MG63 (cell line): Measurements from ENCODE around the gene GRIP1. TPM values are rescaled to one million over a fixed set of nuclear protein-coding genes. Genes with fewer than 3 reads are reported as not detected.

ENCODE experiments used
- DNase-seq: peaks from one replicate; pipeline ENCODE4 v3.0.0-alpha.2; 2020
- H3K27me3 ChIP-seq: fragments of 250-450 bp; sonication (Bioruptor Pico); 2 replicates; pipeline ENCODE4 v1.5.1; 2020; ENCODE audit warnings: mild to moderate bottlenecking, moderate library complexity
- H3K36me3 ChIP-seq: fragments of 250-450 bp; sonication (Bioruptor Pico); 2 replicates; pipeline ENCODE4 v1.5.1; 2020; ENCODE audit warnings: mild to moderate bottlenecking, moderate library complexity
- H3K4me3 ChIP-seq: fragments of 250-450 bp; sonication (Bioruptor Pico); 2 replicates; pipeline ENCODE4 v1.5.1; 2020; ENCODE audit warnings: mild to moderate bottlenecking, moderate library complexity
- H3K9me3 ChIP-seq: fragments of 250-450 bp; sonication (Bioruptor Pico); 2 replicates; pipeline ENCODE4 v1.5.1; 2020; ENCODE audit warnings: mild to moderate bottlenecking, moderate library complexity
- total RNA-seq: library from RNA; depleted of rRNA; stranded (reverse); fragments of >200 nt; shearing (Covaris generic); gene quantifications from 2 replicates; pipeline ENCODE4 v1.2.3, GENCODE V29; 2014; ENCODE audit warnings: low replicate concordance

GRIP1 gene
- total RNA-seq, 1 experiment from 2014 or later = not detected

- H3K36me3 ChIP-seq = no peaks in the 10 kb centered on the region
- no peak overlapping the region for H3K4me3 ChIP-seq
- no peak for DNase-seq
- H3K9me3 ChIP-seq = no peaks in the 10 kb centered on the region
- no peaks in the 10 kb centered on the region for H3K27me3 ChIP-seq
These were observed 84.2 kb downstream of the GRIP1 start for GRCh38 chr12:66594688-66595087.

- Histone ChIP-seq H3K27me3 (no peaks in the 10 kb centered on the region), H3K36me3 (no peaks in the 10 kb centered on the region), H3K4me3 (no peak overlapping the region), H3K9me3 (no peaks in the 10 kb centered on the region)
- DNase-seq = no peak
These were observed 88.4 kb downstream of the GRIP1 start for GRCh38 chr12:66590275-66590985.

DNA sequence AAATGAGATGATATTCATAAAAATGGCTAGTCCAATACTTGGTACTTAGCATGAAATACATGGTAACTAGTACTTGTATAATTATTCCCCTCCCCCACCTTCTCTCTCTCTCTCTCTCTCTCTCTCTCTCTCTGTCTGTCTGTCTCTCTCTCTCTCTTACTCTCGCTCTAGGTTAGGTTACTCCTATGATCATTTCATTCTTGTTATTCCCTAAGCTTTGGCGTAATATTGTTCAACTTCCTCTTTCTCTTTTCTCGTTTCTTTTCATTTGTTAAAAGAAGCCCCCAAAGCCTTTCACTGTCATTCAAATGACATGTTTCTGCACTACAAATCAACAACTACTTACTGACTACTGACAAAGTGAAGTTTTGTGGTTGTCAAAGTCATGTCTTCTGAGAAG, 89.8 kb downstream of the GRIP1 start:
- Histone ChIP-seq H3K27me3 (no peaks in the 10 kb centered on the region), H3K4me3 (no peak overlapping the region), H3K9me3 (no peaks in the 10 kb centered on the region), H3K36me3 (no peaks in the 10 kb centered on the region)
- no peak for DNase-seq

- Histone ChIP-seq H3K4me3 (no peak overlapping the region), H3K36me3 (no peaks in the 10 kb centered on the region), H3K27me3 (no peaks in the 10 kb centered on the region), H3K9me3 (no peaks in the 10 kb centered on the region)
- no peak for DNase-seq
These were observed 91.0 kb downstream of the GRIP1 start for GRCh38 chr12:66587912-66588311.

GRCh38 chr12:66584673-66585072, 94.2 kb downstream of the GRIP1 start:
- Histone ChIP-seq H3K9me3 (no peaks in the 10 kb centered on the region), H3K4me3 (no peak overlapping the region), H3K27me3 (no peaks in the 10 kb centered on the region), H3K36me3 (no peaks in the 10 kb centered on the region)
- no peak for DNase-seq

DNA sequence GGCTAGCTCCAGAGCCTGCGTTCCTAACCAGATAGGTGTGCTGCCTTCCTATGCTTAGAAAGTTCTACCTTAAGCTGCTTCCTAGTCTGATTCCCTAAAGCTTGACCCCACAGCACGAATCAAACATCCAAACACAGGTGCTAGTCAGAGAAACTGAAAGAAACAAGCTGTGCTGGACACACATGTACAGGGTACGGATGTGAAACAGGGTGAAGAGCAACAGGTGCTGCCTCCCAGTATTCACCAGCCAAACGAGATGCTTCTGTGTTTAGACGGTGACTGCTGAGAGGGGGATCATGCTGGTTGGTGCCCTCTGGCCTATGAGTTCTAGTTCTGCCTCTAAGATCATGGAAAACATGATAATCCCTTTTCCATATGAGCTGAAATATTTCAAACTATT, 105.3 kb downstream of the GRIP1 start:
- no peaks in the 10 kb centered on the region for H3K27me3 ChIP-seq
- H3K36me3 ChIP-seq = no peaks in the 10 kb centered on the region
- H3K4me3 ChIP-seq = no peak overlapping the region
- no peaks in the 10 kb centered on the region for H3K9me3 ChIP-seq
- no peak for DNase-seq

DNA sequence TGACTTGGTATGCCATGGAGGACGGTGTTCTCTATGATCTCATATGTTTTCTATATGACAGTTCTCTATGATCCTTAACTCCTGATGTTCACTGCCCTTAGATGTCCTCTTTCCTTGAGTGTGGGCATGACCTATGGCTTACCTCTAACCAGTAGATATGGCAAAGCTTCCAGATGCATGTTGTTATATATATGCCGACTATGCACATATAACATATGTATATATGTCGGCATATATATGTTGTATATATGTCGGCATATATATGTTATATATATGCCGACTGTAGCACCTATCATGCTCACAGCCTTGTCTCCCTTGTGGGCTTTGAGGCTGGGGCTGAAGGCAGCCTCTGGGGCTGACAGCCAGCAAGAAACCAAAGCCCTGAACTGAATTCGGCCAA, 106.0 kb downstream of the GRIP1 start:
- Histone ChIP-seq H3K4me3 (no peak overlapping the region), H3K9me3 (no peaks in the 10 kb centered on the region), H3K27me3 (no peaks in the 10 kb centered on the region), H3K36me3 (no peaks in the 10 kb centered on the region)
- no peak for DNase-seq

DNA sequence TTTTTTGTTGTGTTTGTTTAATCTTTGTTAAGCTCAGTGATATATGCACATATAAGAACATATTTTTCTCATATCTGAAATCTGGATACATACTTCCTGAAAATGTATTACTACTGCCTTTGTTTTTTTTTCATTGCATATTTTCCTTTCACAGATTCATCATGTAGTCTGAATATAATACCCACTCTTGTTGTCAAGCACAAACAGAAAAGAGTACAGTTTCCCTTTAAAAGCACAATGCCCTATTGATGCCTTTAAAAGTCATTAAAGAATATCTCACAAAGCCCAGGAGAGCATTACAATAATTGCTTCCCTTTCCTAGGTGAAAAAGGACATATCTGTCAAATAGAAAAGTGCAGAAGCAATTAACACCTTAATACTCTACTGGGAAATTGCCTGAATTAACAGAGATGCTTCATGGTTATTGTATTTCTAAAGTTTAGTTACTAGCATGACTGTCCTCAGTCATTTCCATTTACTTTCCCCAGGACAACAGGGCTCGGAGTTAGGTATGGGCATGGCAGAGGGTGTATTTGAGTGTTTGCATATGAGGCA, 107.4 kb downstream of the GRIP1 start:
- no peak for DNase-seq
- H3K36me3 ChIP-seq = no peaks in the 10 kb centered on the region
- no peaks in the 10 kb centered on the region for H3K9me3 ChIP-seq
- H3K4me3 ChIP-seq = no peak overlapping the region
- H3K27me3 ChIP-seq = no peaks in the 10 kb centered on the region

DNA sequence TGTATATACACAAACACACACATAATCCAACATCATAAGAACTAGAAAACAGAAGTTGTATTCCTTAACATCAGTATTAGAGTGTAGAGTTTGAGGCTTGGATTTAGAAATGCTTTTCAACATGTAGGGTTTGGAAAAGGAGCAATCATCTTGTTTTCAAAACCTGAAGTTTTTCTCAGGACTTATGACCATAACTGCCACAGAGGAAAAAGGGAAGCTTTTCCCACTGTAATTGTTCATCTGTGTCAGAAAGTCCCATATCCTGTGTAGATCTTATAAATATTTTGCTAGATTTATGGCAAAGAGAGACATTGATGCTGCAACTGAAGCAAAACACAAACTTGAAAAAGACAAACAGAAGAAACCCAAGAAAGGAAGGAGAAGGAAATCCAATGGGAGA, 115.7 kb downstream of the GRIP1 start:
- DNase-seq = no peak

DNA sequence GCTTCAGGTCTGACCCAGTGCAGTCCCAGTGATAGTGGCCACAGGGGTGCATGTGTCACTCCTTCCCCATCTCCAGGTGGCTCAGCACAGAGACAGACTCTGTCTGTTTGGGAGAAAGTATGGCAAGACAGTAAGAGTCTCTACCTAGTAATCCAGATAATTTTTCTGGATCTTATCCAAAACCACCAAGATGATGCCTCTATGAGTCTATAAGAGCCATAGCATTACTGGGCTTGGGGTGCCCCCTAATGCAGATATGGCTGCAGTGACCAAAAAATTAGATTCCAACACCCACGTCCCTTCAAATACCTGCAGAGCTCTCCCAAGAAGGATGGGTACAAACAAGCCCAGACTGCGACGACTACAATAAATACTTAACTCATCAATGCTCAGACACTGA, 123.8 kb downstream of the GRIP1 start:
- no peak for DNase-seq
- no peaks in the 10 kb centered on the region for H3K36me3 ChIP-seq
- no peak overlapping the region for H3K4me3 ChIP-seq
- no peaks in the 10 kb centered on the region for H3K27me3 ChIP-seq
- peaks cover 4% of the 10 kb centered on the region; the same call in 1 of the 2 replicates for H3K9me3 ChIP-seq

More for the DNA sequence above, 115.7 kb downstream of the GRIP1 start:
- Histone ChIP-seq H3K36me3 (no peaks in the 10 kb centered on the region), H3K4me3 (no peak overlapping the region), H3K27me3 (peaks cover 3% of the 10 kb centered on the region; the same call in 1 of the 2 replicates), H3K9me3 (peaks cover 9% of the 10 kb centered on the region)

- peaks cover 1% of the 10 kb centered on the region; the same call in 1 of the 2 replicates for H3K9me3 ChIP-seq
- H3K4me3 ChIP-seq = no peak overlapping the region
- DNase-seq = no peak
- H3K27me3 ChIP-seq = no peaks in the 10 kb centered on the region
- H3K36me3 ChIP-seq = no peaks in the 10 kb centered on the region
These were observed 126.2 kb downstream of the GRIP1 start for GRCh38 chr12:66552716-66553115.

DNA sequence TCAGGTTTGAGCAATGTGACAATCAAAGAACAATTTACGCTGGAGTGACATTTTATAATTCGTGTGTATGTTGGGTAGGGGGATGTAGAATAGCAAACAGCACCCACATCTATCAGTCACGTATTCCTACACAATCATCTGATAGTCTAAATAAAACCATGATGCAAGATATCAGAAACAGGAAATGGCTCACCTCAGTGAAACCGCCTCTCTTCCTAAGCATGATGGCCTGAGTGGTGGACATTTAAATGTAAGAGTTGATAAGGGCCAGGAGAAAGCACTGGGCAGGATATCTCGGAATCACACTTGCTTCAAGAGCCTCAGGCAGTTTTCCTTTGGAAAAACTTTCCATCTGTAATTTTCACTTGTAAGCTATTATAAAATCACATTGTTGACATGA, 128.2 kb downstream of the GRIP1 start:
- Histone ChIP-seq H3K27me3 (no peaks in the 10 kb centered on the region), H3K9me3 (no peaks in the 10 kb centered on the region), H3K4me3 (no peak overlapping the region), H3K36me3 (no peaks in the 10 kb centered on the region)
- no peak for DNase-seq

DNA sequence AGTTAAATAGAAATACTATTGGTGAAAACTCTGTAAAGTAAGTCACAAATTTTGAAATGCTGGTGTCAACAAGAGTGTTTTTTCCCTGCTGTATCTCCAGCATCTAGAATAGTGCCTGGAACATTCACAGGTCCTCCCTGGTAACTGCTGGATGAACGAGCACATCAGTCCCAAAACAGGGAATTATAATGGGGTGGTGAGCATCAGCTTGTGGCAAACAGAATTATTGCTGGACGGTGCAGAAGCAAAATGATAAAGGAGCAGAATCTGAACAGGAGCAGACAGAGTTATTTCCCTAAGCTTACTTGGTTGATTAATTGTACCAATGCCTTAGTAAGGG, 129.9 kb downstream of the GRIP1 start:
- Histone ChIP-seq H3K36me3 (no peaks in the 10 kb centered on the region), H3K9me3 (no peaks in the 10 kb centered on the region)

DNA sequence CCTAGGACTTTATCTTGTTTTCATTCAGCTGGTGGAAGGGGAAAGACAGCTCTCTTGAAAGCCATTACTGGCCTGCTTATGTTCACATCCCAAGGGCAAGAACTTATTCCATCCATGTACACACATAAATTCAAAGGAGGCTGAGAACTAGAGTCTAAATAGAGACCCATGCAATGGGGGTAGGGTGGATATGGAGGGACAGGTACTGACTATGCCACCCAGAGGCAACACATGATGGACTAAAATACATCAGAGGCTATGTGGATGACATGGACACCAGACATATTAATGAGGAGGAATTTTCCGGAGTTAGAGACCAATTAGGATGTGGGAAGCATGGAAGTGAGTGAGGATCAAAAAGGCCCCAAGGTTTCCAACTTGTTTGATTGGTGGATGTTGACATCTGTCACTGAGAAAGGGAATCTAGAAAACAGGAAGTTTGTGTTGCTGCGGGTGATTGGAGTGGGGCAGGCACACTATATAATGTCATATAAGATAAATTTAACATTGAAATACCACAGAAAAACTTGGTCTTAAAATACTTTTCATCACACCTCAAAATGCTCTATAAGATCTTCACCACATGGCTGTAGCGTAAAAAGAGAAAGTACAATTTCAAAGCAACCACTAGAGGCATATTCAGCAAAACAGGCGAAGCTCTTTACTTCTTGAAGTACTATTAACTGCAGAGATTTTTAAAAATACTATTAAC, 130.4 kb downstream of the GRIP1 start:
- DNase-seq = no peak
- H3K36me3 ChIP-seq = no peaks in the 10 kb centered on the region
- H3K4me3 ChIP-seq = no peak overlapping the region
- no peaks in the 10 kb centered on the region for H3K9me3 ChIP-seq
- no peaks in the 10 kb centered on the region for H3K27me3 ChIP-seq

More for the DNA sequence above, 129.9 kb downstream of the GRIP1 start:
- no peak for DNase-seq
- Histone ChIP-seq H3K27me3 (no peaks in the 10 kb centered on the region), H3K4me3 (no peak overlapping the region)

DNA sequence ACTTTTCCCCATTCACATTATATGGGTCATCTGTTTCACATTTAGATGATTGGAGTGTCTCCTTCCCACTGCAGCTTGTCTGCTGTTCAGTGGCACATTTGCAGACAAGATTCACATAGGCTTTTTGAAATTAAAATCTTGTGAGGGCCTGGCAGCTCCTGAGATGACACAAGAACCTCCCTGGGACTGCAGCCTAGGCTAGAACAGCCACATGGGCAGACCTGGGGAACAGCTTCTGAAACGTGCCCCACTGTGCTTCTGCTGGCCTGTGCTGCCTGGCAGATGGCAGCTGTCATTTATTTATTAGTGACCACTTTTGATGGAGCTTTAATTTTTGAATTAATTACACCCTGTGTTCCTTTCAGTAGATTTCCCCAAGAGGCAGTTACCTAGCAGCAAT, 137.4 kb downstream of the GRIP1 start:
- no peak for DNase-seq
- no peaks in the 10 kb centered on the region for H3K9me3 ChIP-seq
- no peaks in the 10 kb centered on the region for H3K27me3 ChIP-seq

GRCh38 chr12:66539431-66539830, 139.4 kb downstream of the GRIP1 start:
- H3K27me3 ChIP-seq = no peaks in the 10 kb centered on the region
- DNase-seq = no peak
- no peaks in the 10 kb centered on the region for H3K36me3 ChIP-seq
- no peaks in the 10 kb centered on the region for H3K9me3 ChIP-seq
- H3K4me3 ChIP-seq = no peak overlapping the region

More for the DNA sequence above, 137.4 kb downstream of the GRIP1 start:
- Histone ChIP-seq H3K4me3 (no peak overlapping the region), H3K36me3 (no peaks in the 10 kb centered on the region)

DNA sequence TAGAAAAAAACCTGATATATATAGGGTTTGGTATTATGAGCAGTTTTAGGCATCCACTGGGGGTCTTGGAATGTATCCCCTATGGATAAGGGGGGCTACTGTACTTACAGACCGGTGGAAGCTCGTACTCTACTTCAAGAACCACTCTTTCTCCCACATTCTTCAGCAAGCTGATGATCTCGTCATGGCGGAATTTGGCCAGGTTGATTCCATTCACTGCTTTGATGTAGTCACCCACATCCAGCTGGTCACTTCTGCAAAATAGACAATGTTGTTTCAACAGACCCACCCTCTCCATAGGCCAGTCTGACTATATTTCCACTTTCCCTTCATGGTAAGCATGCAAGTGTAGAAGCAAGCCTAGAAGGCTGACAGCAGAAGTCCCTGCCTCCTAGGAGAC, 139.9 kb downstream of the GRIP1 start:
- DNase-seq = peak; percentile 20
- Histone ChIP-seq H3K36me3 (no peaks in the 10 kb centered on the region), H3K27me3 (no peaks in the 10 kb centered on the region), H3K4me3 (no peak overlapping the region), H3K9me3 (no peaks in the 10 kb centered on the region)

DNA sequence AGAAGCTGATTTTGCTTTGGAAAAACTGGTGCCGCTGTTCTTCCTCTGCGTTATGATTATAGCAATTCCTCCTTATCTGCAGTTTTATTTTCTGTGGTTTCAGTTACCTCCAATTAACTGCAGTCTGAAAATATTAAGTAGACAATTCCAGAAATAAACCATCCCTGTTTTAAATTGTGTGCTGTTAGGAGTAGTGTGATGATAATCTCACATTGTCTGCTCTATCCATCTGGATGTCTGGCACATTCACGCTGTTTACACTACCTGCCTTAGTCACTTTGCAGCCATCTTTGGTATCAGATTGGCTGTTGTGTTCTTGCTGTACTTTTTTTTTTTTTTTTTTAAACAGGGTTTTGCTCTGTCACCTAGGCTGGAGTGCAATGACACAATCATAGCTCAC, 141.0 kb downstream of the GRIP1 start:
- Histone ChIP-seq H3K9me3 (no peaks in the 10 kb centered on the region), H3K36me3 (no peaks in the 10 kb centered on the region), H3K4me3 (no peak overlapping the region), H3K27me3 (no peaks in the 10 kb centered on the region)
- DNase-seq = no peak
